Epithelial cell of umbilical artery (primary cell): ENCODE results near the gene ROR2. TPM values are rescaled to one million over a fixed set of nuclear protein-coding genes. Genes with fewer than 3 reads are reported as not detected.

Source experiments
- total RNA-seq: library from RNA; depleted of rRNA; stranded (reverse); fragments of >200 nt; gene quantifications from 2 replicates; pipeline ENCODE4 v1.2.3, GENCODE V29; 2014

The ROR2 gene
- total RNA-seq: under 0.01 TPM in 2 replicates

GRCh38 chr9:91949946-91950664 is at the start of gene ROR2:
TSS of gene ROR2 (minus strand) at chr9:91950228.

Other genes with a start within 250 kb of the ROR2 start
- gene SPTLC1, start 165.2 kb upstream of the ROR2 start, total RNA-seq: 98.1 and 107 TPM in 2 replicates